RCC 7860 (cell line): ENCODE data around the gene LRRTM4.
"Not testable (repeated sequence)": the region's sequence is repeated elsewhere in the genome, so short reads cannot be mapped to it uniquely, and the experiment has no call there.

Experiments used
- DNase-seq: peaks from one replicate; pipeline ENCODE4 v3.0.0-alpha.2; 2015; ENCODE audit warnings: low spot score
- FAIRE-seq: peaks from 2 replicates; lab custom pipeline; 2012; peaks lifted over from hg19 to GRCh38; lab: Jason Lieb, UNC

The LRRTM4 gene

GRCh38 chr2:76793647-76794334 lies 728.4 kb downstream of the LRRTM4 start:
- FAIRE-seq (no peak), DNase-seq (no peak)

- DNase-seq, FAIRE-seq: not testable (repeated sequence)
Measured at GRCh38 chr2:76781313-76781712, 740.9 kb downstream of the LRRTM4 start.

GRCh38 chr2:76763276-76763675 lies 758.9 kb downstream of the LRRTM4 start:
- DNase-seq (no peak), FAIRE-seq (no peak)

- FAIRE-seq (no peak), DNase-seq (no peak)
Measured at GRCh38 chr2:76760367-76760704, 761.8 kb downstream of the LRRTM4 start.

GRCh38 chr2:76759634-76760366 lies 762.4 kb downstream of the LRRTM4 start:
- DNase-seq (no peak), FAIRE-seq (no peak)

- FAIRE-seq (no peak), DNase-seq (no peak)
Measured at GRCh38 chr2:76752506-76752905, 769.7 kb downstream of the LRRTM4 start.

GRCh38 chr2:76749858-76750257 lies 772.3 kb downstream of the LRRTM4 start:
- DNase-seq: no peak
- no peak for FAIRE-seq

GRCh38 chr2:76748581-76749296 lies 773.4 kb downstream of the LRRTM4 start:
- no peak for DNase-seq
- no peak for FAIRE-seq

- DNase-seq (no peak), FAIRE-seq (no peak)
Measured at GRCh38 chr2:76745605-76746004, 776.6 kb downstream of the LRRTM4 start.

GRCh38 chr2:76737607-76738006 lies 784.6 kb downstream of the LRRTM4 start:
- no peak for DNase-seq
- no peak for FAIRE-seq

- no peak for DNase-seq
- FAIRE-seq: no peak
Measured at GRCh38 chr2:76733736-76734135, 788.4 kb downstream of the LRRTM4 start.

GRCh38 chr2:76731157-76731556 lies 791.0 kb downstream of the LRRTM4 start:
- DNase-seq: no peak

GRCh38 chr2:76730021-76730420 lies 792.2 kb downstream of the LRRTM4 start:
- no peak for FAIRE-seq
- DNase-seq: no peak

More at GRCh38 chr2:76731157-76731556, 791.0 kb downstream of the LRRTM4 start:
- FAIRE-seq: no peak

GRCh38 chr2:76721226-76721625 lies 801.0 kb downstream of the LRRTM4 start:
- FAIRE-seq: no peak
- no peak for DNase-seq

GRCh38 chr2:76713312-76713711 lies 808.9 kb downstream of the LRRTM4 start:
- no peak for FAIRE-seq
- no peak for DNase-seq

- no peak for FAIRE-seq
- DNase-seq: no peak
Measured at GRCh38 chr2:76711490-76711889, 810.7 kb downstream of the LRRTM4 start.

- FAIRE-seq (no peak), DNase-seq (no peak)
Measured at GRCh38 chr2:76700894-76701293, 821.3 kb downstream of the LRRTM4 start.

- not testable (repeated sequence) for DNase-seq, FAIRE-seq
Measured at GRCh38 chr2:76697998-76698713, 824.0 kb downstream of the LRRTM4 start.
